Activated CD8-positive, alpha-beta memory T cell treated with anti-CD3 and anti-CD28 coated beads, Interleukin-2, amount 50 U/mL, for 4 hours (primary cell): Measurements from ENCODE around the gene POLD3.

ENCODE experiments used
- DNase-seq: peaks from one replicate; pipeline ENCODE4 v3.0.0-alpha.2; 2020

POLD3 gene, protein sequence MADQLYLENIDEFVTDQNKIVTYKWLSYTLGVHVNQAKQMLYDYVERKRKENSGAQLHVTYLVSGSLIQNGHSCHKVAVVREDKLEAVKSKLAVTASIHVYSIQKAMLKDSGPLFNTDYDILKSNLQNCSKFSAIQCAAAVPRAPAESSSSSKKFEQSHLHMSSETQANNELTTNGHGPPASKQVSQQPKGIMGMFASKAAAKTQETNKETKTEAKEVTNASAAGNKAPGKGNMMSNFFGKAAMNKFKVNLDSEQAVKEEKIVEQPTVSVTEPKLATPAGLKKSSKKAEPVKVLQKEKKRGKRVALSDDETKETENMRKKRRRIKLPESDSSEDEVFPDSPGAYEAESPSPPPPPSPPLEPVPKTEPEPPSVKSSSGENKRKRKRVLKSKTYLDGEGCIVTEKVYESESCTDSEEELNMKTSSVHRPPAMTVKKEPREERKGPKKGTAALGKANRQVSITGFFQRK

DNA sequence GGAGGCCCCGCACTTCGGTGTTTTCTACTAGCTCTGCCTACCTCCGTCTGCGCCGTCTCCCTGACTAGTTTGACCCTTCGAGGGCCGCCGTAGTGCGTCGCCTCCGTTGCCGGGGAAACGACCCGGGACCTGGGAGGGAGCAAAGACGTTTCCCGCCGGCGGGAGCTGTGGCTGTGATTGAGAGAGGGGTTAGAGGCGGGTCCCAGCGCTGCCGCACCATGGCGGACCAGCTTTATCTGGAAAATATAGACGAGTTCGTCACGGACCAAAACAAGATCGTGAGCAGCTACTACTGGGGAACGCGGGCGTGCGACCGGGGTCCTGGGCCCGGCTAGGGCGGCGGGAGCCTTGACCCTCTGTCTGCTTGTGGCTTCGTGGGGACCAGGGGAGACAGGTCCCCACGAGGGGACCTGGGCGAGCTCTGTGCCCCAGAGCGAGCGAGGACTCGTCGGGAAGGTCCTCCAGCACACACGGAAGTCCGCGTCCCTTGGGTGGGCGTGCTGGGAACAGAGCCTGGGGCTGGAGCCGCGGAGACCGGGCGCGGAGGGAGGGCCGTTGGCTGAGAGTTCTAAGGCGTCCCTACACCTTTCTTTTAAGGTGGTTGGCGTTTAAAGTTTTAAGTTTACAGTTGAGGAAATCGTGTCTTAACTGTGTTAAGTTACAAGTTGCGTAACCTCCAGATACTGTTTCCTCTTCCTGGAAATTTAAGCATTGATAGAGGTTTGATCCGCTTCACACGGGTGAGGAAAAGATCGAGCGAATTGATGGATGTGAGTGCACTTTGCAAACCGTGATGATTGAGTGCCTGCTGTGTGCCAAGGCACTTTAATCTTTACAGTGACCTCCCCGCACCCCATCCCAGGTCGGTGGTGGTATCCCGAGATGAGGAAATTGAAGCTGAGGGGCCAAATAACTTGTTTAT is at the start of gene POLD3:
TSS of gene POLD3 (plus strand) at position 142 of the 922 bp plus-strand sequence. CDS start at position 219, 77 bp downstream.
- peak; percentile 96 for DNase-seq

DNA sequence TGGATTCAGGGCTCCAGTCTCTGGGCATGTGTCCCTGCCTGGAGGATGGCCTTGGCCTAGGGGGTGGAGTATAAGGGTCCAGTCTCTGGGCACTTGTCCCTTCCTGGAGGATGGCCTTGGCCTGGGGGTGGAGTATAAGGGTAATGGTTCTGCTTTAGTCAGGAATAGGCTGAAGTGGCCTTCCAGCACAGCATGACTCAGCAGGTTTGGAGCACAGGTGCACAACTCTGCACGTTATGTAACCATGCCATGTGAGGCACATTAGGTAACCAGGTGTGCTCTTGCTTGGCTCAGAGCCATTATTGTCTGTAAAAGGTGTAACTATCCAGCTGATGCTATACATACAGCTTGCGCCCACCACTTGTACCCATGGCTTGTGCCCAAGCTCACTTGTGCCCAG is 48.4 kb upstream of the POLD3 start:
- no peak for DNase-seq

DNA sequence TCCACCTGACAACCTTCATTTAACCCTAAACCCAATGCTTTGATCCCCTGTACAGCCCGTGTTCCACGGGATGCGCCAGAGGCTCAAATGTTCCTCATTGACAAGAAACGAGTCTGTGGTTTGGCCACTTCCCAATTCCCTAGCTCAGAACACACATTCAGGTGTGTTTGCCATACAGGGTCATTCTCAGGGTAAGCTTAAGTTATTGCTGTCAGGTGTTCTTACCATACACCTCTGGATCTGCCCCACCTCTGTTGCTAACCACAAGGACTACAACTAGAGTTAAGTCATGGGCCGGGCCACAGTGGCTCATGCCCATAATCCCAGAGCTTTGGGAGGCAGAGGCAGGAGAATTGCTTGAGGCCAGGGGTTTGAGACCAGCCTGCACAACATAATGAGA is 45.6 kb upstream of the POLD3 start:
- DNase-seq: no peak

DNA sequence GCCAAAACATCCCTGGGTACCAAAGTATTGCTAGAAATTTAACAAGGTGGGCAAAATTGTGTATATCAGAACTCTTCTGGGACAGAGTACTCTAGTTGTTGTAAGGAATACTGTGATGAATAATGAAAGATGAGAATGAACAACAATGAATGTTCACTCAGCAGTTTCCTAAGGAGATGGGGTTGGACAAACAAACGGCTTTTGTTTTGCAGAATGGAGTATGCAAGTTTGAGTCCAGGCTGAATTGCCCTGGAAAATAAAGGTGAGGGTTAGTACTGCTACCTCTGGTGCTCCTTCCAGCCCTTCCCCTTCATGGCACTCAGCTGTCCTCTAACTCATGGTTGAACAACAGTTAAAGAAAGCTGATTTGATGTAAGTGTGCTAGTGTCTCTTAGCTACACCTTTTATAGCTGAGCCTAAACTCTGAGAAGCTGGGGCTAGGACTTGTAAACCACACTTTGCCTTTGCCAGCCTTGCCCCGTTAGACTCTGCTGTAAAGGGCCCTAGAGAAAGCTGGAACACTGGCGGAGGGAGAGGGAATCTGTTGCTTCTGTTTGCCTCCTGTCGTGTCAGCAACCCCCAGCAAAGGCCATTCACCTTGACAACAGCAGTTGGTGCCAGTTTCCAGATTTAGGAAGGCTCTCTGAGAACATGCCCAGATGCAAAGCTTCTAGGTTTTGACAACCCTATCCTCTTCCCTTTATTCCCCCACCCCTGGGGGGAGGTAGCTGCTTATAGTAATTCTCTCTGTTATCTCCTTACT is 41.2 kb upstream of the POLD3 start:
- DNase-seq: no peak

DNA sequence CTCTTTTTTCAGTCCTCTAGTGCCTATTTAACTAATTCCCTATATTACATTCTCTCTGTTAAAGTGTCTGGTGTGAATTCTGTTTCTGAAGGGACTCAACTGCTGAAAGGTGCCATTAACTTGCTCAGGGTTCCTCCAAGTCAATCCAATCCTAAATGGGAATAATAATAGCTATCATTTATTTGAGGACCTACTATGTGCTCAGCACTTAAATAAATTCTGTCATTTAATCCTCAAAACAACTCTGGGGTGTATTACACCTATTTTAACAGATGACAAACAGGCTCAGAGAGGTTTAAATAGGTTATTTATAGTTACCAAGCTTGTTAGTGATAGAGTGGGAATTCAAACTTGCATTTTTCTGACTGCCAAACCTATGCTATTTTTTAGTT is 40.6 kb upstream of the POLD3 start:
- no peak for DNase-seq

DNA sequence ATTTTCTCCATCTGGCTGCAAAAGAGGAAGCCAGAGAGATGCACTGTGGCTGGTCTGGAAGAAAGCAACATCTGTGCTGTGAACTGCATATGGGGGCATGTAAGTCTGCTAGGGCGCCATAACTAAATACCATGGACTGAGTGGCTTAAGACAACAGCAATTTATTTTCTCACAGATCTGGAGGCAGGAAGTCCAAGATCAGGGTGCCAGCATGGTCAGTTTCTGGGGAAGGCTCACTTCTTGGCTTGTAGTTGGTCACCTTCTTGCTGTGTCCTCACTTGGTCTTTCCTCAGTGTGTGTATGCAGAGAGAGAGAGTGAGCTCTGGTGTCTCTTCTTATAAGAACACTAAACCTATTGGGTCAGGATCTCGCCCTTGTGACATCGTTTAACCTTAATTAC is 34.9 kb upstream of the POLD3 start:
- no peak for DNase-seq

DNA sequence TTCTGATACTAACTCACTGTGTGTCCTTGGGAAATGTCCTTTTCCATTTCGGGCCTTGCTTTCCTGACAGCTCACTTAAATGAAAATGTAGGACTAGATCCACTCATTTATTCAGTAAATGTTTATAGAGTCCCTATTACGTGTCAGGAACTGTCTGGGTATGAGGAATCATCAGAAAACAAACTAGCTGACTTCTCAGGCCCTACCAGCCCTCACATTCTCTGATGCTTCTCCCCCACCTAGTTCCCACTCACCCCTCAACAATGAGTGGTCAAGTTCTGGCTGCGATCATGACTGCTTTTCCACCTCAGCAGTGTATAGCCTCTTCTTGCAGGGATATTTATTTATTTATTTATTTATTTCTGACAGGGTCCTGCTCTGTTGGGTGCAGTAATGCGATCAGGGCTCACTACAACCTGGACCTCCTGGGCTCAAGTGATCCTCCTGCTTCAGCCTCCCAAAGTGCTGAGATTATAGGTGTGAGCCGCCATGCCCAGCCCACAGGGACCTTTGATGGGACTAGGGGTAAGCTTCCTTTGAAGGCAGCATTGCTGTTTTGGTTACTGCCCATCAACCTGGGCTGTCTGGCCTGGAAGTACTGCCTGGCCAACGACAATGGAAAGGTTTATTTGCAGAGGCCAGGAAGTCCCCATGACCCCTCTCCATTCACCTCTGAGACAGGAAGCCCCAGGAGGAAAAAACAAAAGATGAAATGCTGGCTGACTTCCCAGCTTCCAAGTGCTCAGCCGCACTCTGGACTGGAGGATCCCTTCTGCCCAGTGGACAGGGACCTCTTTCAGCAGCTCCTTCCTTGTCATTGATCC is 33.1 kb upstream of the POLD3 start:
- no peak for DNase-seq

DNA sequence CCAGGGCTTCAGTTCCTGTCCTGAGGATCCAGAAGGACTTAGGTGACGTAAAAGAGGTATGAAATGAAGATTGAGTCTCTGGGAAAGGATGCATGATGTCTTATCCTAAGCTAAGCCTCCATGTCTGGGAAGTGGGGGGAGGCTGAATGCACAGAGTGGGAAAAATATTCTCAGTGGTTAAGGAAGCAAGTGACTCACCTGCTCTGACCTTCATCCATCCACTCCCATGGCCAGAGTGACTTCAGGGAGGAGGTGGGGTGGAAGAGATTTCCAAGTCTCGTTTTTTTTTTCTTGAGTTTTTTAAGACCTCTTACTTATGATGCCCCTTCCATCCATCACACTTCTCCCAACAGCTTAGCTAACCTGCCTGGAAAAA is 32.5 kb upstream of the POLD3 start:
- no peak for DNase-seq

DNA sequence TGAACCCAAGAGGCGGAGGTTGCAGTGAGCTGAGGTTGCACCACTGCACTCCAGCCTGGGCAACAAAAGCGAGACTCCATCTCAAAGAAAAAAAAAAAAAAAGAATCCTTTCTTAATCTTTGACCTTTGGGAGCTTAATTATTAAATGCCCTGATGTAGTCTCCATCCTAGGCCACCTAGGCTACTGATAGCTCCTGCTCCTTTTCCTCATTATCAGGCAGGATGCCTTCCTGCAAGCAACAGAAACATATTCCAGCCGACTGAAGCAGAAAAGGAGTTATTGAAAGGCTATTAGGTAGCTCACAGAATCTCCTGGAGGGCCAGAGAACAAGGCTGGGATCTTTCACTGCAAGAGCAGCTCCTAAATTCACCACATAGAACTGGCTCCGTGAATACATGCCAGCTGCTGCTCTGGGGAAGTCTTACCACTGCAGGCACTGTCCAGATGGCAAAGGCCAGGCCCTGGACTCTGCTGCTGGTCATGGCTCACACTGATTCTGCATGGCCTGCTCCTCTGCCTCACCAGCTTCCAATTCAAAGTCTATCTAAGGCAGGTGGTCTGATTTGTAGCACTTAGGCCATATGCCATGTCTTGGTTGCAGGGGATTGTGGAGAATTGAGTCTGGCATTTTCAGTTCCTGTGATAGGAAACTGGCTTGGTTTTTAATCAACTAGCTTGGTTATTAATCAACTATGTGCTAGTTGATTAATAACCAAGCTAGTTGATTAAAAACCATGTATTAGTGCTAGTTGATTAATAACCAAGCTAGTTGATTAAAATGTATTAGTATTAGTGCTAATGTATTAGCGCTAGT is 26.0 kb upstream of the POLD3 start:
- no peak for DNase-seq

DNA sequence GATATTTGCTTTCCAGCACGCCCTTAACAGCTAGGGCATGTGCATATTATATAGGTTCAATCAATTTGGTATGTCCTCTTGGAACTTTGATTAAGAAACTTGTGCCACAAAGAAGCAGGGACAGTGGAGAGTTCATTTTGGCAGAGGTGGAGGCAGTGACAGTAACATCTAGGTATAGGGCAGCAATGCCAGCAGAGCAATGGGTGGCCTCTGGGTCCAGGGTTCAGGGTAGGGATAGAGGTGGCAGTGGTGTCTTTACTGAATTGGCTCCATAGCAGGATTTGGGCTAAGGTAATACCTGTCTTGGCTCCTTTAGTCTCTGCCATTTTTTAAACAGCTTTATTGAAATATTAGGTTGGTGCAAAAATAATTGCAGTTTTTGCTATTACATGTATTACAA is 24.4 kb upstream of the POLD3 start:
- DNase-seq: no peak

DNA sequence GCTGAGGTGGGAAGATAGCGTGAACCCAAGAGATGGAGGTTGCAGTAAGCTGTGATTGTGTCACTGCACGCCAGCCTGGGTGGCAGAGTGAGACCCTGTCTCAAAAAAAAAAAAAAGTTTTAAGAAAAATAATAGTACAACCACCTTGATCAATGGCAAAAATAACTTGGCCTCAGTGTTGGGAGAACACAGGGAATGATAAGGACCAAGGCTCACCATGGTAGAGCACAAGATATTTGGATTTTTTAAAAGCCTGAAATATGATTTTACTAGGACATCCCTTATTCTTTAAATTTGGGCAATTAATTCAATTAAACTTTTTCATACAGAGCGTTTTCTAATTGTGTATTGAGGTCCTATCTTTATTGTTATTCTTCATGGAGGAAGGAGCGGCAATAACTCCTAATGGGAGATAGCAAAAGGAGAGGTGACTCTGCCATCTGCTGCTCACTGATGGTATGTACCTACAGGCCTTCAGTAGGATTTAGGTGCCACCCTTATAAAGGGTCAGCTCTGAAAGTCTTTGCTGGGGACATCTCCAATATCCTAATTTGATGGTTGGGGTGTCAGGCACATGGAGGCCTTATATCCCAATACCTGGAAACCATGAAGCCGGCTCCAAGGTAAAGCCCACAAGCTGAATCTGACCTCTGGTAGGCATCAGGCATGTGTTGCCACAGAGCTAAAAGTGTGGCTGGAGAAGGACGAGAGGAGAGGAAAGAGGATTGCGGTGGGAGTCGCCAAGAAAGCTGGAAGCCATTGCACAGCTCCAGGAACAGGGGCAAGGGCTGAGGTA is 21.9 kb upstream of the POLD3 start:
- DNase-seq: peak; percentile 20

DNA sequence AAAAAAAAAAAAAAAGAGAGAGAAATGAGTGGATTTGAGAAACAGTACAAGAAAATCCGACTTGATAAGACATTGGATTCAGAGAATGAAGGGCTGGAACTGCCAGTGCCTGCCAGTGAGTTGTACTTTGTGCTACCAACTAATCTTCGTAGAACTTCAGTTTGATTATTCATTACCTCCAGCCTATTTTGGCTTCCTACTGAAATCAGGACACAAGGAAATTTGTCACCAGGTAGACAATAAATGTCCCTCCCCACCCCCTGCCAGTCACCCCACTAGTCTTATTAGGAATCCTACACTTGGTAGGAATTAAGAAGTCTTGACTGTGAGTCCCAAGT is 21.4 kb upstream of the POLD3 start:
- DNase-seq: no peak

DNA sequence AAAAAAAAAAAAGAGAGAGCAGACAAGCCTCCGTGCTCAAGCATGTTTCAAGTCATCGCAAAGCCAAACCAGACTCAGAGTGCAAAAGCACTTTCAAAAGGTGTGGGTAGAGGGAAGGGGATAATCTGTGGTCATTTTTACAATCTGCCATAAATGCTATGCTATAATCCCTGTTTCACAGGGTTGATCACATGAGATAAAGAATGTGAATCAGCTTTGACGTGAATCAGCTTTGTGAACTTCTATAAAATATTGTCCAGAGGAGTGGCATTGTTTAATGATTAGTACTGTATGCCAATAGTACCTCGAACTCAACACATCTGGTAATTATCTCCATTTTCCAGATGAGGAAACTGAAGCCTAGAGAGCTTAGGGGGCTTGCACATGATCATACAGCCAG is 20.0 kb upstream of the POLD3 start:
- no peak for DNase-seq

DNA sequence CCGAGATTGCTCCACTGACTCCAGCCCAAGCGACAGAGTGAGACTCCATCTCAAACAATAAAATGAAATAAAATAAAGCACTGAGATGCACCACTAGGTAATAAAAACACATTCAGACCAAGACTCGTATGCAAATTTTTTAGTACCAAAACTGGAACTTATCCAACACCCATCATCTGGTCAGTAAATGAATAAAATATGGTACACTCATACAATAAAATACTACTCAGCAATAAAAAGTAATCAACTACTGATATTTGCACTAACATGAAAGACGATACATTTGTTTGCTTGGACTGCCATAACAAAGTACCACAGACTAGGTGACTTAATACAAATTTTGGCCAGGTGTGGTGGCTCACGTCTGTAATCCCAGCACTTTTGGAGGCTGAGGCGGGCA is 17.8 kb upstream of the POLD3 start:
- no peak for DNase-seq

DNA sequence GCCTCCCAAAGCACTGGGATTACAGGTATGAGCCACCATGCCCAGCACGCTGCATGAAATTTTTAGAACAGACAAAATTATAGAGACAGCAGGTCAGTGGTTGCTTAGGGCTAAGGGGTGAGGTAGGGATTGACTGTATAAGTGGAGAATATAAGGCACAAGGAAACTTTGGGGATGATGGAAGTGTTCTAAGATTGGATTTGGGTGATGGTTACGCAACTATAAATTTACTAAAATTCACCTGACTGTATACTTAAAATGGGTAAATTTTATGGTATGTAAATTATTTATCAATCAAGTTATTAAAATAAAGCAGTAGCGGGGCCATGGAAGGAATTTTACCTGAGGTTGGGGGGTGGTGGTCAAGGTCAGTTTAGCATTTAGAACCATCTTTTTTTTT is 16.4 kb upstream of the POLD3 start:
- no peak for DNase-seq

DNA sequence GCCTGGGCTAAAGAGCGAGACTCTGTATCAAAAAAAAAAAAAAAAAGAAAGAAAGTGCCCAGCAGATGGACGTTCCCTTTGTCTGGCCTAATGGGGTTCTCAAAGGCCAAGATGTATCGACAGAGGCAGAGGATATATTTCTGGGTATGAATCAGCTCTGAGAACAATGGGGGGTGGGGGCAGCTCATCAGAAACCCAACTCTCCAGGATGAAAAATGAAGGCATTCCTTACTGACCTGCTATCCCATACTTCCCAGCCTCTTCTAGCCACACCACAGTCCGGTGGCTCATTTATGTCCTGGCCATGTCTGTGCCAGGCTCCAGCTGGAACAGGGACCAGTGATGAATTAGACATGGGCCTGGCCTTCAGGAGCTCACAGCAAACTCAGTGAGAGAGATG is 15.2 kb upstream of the POLD3 start:
- no peak for DNase-seq

DNA sequence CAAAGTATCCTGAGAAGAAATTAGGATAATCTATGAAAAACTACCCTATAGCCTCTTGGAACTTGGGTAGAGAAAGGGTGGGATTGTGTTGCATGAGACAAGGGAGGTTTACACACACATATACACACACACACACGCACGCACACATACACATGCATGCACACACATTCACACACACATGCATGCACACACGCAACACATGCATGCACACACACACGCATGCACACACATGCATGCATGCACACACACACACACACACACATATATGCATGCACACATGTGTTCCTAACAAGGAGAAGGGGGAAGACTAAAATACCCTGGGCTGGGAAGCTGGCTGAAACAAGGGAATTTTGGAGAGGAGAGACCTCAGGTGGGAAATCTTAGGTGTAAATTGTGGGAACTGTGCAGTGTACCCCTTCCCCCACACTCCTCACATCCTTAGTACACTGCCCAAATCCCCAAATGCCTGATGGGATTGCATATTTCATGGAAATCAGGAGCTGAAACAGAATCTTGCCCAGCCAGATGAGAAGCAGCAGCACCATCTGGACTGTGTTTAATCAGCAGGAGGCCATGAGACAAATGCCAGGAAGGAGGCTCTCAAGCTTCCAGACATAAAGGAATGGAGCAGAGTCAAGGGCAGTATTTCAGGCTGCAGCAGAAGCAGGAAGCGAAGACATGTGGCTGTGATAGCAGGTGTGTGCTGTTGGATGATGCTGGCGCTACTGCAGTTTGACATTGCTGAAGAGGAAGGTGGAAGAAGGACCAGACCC is 14.6 kb upstream of the POLD3 start:
- no peak for DNase-seq

DNA sequence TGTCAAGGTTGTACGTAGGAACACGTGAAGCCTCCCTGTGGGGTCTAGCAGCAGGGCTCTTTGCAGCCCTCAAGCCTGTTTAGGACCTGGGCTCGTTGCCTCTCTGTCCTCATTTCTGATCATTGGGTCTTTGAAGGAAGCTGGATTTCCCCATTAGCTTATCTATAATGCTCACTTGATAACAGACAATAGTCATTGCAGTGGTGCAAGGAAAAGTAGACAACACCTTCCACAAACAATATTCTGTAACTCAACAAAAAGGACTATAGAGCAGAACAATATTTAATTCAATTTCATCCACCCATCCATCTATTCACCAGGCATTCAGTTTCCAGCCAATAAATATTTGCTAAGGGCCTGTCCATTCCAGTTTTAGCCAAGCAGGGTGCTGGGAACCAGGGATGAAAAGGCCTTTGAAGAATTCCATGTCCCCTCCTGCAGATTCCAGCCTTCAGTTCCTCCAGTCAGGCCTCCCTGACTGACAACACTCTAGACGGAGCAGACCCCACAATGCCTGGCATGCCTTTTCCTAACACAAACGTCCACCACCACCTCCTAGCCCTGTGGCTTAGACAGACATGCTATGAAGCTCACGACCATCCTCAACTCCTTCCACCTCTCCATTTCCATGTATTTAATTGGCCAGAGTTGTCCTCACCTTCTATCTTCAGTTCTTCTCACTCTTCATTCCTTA is 12.7 kb upstream of the POLD3 start:
- DNase-seq: no peak

DNA sequence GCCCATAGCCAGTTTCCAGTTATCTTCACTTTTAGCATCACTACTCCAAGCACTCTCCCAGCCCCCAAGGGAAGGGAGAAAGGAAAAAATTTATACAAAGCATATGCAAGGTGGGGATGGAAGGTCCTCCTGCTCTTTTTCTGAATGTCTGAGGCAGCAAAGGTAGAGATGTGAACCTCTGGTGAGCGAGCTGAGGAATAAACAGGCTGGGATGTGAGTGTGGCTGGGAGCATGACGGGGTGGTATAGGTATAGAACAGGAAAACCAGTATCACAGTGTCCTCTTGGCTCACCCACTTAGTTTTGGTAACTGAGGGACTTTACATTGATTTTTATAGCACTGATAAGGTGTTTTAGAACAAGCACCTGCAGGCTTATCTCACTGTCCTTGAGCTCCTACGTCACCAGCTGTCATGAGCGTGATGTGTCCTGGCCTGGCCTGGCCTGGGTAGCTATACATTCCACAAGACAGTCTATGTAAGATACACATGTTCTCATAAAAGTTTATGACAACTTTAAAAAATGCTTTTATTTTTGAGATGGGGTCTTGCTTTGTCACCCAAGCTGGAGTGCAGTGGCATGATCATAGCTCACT is 10.3 kb upstream of the POLD3 start:
- no peak for DNase-seq
